ENCODE data around the gene ACRBP.
A peak's percentile ranks its signal among the peaks of the same experiment; 100 is the strongest.

ACRBP gene

GRCh38 chr12:6632026-6632983 is 14.9 kb downstream of the ACRBP start:
- H3K9me3 ChIP-seq (replicated peaks in 1 of 11), result no peaks in the 10 kb centered on the region
- 0 out of 22 replicates have a peak, but pooled peaks cover 0 to under 1% (median 0%) of the 10 kb centered on the region in 11 experiments for H4K20me1 ChIP-seq
- H3K27me3 ChIP-seq, result no peaks in the 10 kb centered on the region
- no peak for TF ChIP-seq Cebpa-rat (IDR thresholded peaks at IDR 0.05)
- peak overlapping the region; percentile 50 to 69 (median 60) for H3K4me3 ChIP-seq
- H3K4me2 ChIP-seq, result peak overlapping the region; percentile 89 to 100 (median 96)
- no peaks in the 10 kb centered on the region; a peak in 1 of 22 replicates for H3K36me3 ChIP-seq
- H3K4me1 ChIP-seq, result peaks cover 96 to 100% (median 99%) of the 10 kb centered on the region in 10 experiments
- H3K27ac ChIP-seq, result peak overlapping the region; percentile 68 to 96 (median 86)
- H3K9ac ChIP-seq, result peak overlapping the region; percentile 72 to 86 (median 80)

- peak overlapping the region; percentile 68 to 96 (median 86) for H3K27ac ChIP-seq
- H3K9ac ChIP-seq, result peak overlapping the region; percentile 72 to 86 (median 80)
- peaks cover 0 to 7% (median 0%) of the 10 kb centered on the region in 11 experiments; a peak in 2 of 22 replicates for H4K20me1 ChIP-seq
- peaks cover 96 to 100% (median 99%) of the 10 kb centered on the region in 10 experiments for H3K4me1 ChIP-seq
- TF ChIP-seq Cebpa-rat (IDR thresholded peaks at IDR 0.05), result no peak
- peak overlapping the region; percentile 89 to 100 (median 96) for H3K4me2 ChIP-seq
- H3K27me3 ChIP-seq, result no peaks in the 10 kb centered on the region
- H3K9me3 ChIP-seq (replicated peaks in 1 of 11), result no peaks in the 10 kb centered on the region
- no peaks in the 10 kb centered on the region; a peak in 1 of 22 replicates for H3K36me3 ChIP-seq
- H3K4me3 ChIP-seq, result peak overlapping the region; percentile 50 to 69 (median 60)
These were observed 15.7 kb downstream of the ACRBP start for GRCh38 chr12:6631549-6631961.

- Histone ChIP-seq H3K4me2 (peak overlapping the region; percentile 89 to 100 (median 96)), H3K4me3 (peak overlapping the region; percentile 50 to 69 (median 60)), H3K27me3 (no peaks in the 10 kb centered on the region), H4K20me1 (peaks cover 0 to 9% (median 0%) of the 10 kb centered on the region in 11 experiments; a peak in 2 of 22 replicates), H3K9ac (peak overlapping the region; percentile 72 to 86 (median 80)), H3K36me3 (peaks cover 0 to 5% (median 0%) of the 10 kb centered on the region in 11 experiments; a peak in 4 of 22 replicates), H3K9me3 (replicated peaks in 1 of 11) (no peaks in the 10 kb centered on the region), H3K27ac (peak overlapping the region; percentile 68 to 96 (median 86); a peak in 21 of 22 replicates), H3K4me1 (peaks cover 96 to 100% (median 99%) of the 10 kb centered on the region in 10 experiments)
- TF ChIP-seq Cebpa-rat (IDR thresholded peaks at IDR 0.05), result no peak
These were observed 16.5 kb downstream of the ACRBP start for GRCh38 chr12:6630736-6631135.

DNA sequence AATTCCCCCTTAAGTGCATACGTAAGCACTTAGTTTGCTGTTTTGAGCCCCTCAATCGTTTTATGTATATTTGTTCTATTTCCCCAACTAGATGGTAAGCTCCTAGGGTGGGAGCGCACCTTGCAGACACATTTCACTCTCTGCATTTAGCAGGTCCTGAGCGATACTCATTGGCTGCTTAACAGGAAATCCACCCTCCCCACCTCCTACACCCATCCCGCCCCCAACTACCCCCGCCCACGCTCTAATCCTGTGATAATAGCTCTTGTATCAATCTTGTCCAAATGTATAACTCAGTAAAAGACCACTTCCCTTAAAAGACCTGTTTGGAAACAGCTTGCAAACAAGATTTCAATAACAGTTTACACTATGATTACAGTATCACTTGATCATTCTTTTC is 19.6 kb downstream of the ACRBP start:
- Histone ChIP-seq H3K9me3 (replicated peaks in 1 of 11) (no peaks in the 10 kb centered on the region), H3K9ac (peak overlapping the region; percentile 18 to 72 (median 61); a peak in 19 of 22 replicates), H3K36me3 (peaks cover 0 to 28% (median 0%) of the 10 kb centered on the region in 11 experiments; a peak in 5 of 22 replicates), H3K27ac (peak overlapping the region; percentile 34 to 79 (median 66); a peak in 20 of 22 replicates), H3K4me1 (peaks cover 95 to 100% (median 98%) of the 10 kb centered on the region in 10 experiments), H3K4me3 (peak overlapping the region; percentile 37 to 56 (median 47); a peak in 19 of 20 replicates), H3K27me3 (no peaks in the 10 kb centered on the region), H4K20me1 (peaks cover 0 to 14% (median 0%) of the 10 kb centered on the region in 11 experiments; a peak in 2 of 22 replicates), H3K4me2 (peak overlapping the region; percentile 88 to 99 (median 96))
- TF ChIP-seq Cebpa-rat (IDR thresholded peaks at IDR 0.05), result no peak

GRCh38 chr12:6626654-6627283 is 20.5 kb downstream of the ACRBP start:
- Histone ChIP-seq H3K4me3 (peak overlapping the region; percentile 37 to 56 (median 47); a peak in 18 of 20 replicates), H3K9me3 (replicated peaks in 1 of 11) (no peaks in the 10 kb centered on the region), H3K9ac (peak overlapping the region; percentile 29 to 72 (median 55); a peak in 17 of 22 replicates), H3K27ac (peak overlapping the region; percentile 34 to 79 (median 66); a peak in 20 of 22 replicates), H3K27me3 (no peaks in the 10 kb centered on the region), H4K20me1 (peaks cover 0 to 14% (median 0%) of the 10 kb centered on the region in 11 experiments; a peak in 2 of 22 replicates), H3K4me1 (peaks cover 86 to 100% (median 91%) of the 10 kb centered on the region in 10 experiments), H3K4me2 (peak overlapping the region; percentile 88 to 99 (median 96)), H3K36me3 (peaks cover 0 to 31% (median 0%) of the 10 kb centered on the region in 11 experiments; a peak in 6 of 22 replicates)
- TF ChIP-seq Cebpa-rat (IDR thresholded peaks at IDR 0.05), result no peak

- peaks cover 21 to 60% (median 29%) of the 10 kb centered on the region in 11 experiments for H3K36me3 ChIP-seq
- peaks cover 0 to 10% (median 0%) of the 10 kb centered on the region in 11 experiments; a peak in 4 of 22 replicates for H4K20me1 ChIP-seq
- H3K9ac ChIP-seq, result no peak overlapping the region
- no peaks in the 10 kb centered on the region for H3K9me3 ChIP-seq (replicated peaks in 1 of 11)
- no peak overlapping the region for H3K27ac ChIP-seq
- peak overlapping the region in 2 of 11 experiments; percentile 13 to 40; a peak in 2 of 22 replicates for H3K4me2 ChIP-seq
- no peak overlapping the region for H3K4me3 ChIP-seq
- peaks cover 44 to 90% (median 57%) of the 10 kb centered on the region in 10 experiments for H3K4me1 ChIP-seq
- no peaks in the 10 kb centered on the region for H3K27me3 ChIP-seq
- no peak for TF ChIP-seq Cebpa-rat (IDR thresholded peaks at IDR 0.05)
These were observed 26.4 kb downstream of the ACRBP start for GRCh38 chr12:6620885-6621274.

DNA sequence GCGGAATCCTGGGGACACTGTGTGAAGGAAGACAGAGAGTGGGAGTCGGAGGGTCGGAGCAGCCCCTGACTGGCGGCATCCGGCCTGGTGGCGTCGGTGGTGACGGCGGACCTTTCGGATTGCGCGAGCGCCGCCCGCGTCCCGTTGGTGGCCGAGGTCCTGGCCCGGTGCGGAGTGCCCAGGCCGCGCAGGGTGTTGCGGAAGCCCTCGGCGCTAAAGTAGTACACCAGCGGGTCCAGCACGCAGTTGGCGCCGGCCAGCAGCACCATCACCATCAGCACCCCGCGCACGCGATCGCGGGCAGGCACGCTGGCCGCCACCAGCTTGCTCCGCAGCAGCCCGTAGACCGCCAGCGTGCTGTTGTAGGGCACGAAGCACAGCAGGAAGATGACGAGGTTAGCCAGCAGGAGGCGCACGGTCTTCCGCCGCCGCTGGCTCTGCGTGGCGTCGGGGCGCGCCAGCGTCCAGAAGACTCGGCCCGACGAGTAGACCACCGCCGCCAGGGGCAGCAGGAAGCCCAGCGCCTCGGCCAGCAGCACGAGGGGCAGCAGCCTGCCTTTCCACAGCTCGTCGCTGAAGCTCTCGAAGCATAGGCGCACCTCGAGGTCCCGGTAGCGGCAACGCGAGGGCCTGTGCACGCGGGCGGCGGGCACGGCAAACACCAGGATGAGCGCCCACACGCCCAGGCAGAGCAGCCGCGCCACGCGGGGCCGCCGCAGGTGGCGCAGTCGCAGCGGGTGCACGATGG is 26.9 kb downstream of the ACRBP start:
- Histone ChIP-seq H3K4me1 (peaks cover 44 to 90% (median 57%) of the 10 kb centered on the region in 10 experiments), H3K27ac (no peak overlapping the region), H3K36me3 (peaks cover 21 to 55% (median 29%) of the 10 kb centered on the region in 11 experiments), H4K20me1 (peaks cover 0 to 10% (median 0%) of the 10 kb centered on the region in 11 experiments; a peak in 4 of 22 replicates), H3K4me3 (no peak overlapping the region), H3K4me2 (peak overlapping the region in 1 of 11 experiments; percentile 34; a peak in 1 of 22 replicates), H3K27me3 (no peaks in the 10 kb centered on the region), H3K9me3 (replicated peaks in 1 of 11) (no peaks in the 10 kb centered on the region), H3K9ac (no peak overlapping the region)
- no peak for TF ChIP-seq Cebpa-rat (IDR thresholded peaks at IDR 0.05)

Data from BLaER1 treated with 17β-estradiol and CSF1 and Interleukin-3, amounts not matched to agents 10 nM and 100 nM (cell line).